Measurements from ENCODE around the gene NUAK2.

- TF ChIP-seq CTCF (conservative IDR thresholded peaks at IDR 0.05) (no peak), EZH2 (IDR thresholded peaks at IDR 0.05; ENCODE audit: low read depth) (no peak)
Measured at GRCh38 chr1:205262731-205263171, 58.8 kb downstream of the NUAK2 start.

Measured in PC-9 (cell line).